HCT116 (cell line): ENCODE results near the gene ARHGAP10. TPM values are rescaled to one million over a fixed set of nuclear protein-coding genes. Genes with fewer than 3 reads are reported as not detected.
A peak's percentile ranks its signal among the peaks of the same experiment; 100 is the strongest.

Experiments
- ATAC-seq: fragments of 200-7000 bp; cut with Tn5 transposase; 2 replicates; pipeline ENCODE4 v1.9.1; 2020; ENCODE audit warnings: mild to moderate bottlenecking, moderate library complexity
- BruUV-seq: library from RNA; stranded (reverse); fragments of 400-500 nt; replicated peaks from 2 replicates; lab custom pipeline; 2021; lab: Mats Ljungman, UMichigan
- CTCF ChIA-PET: fragments of 300-600 bp; sonication (Branson Sonifier 250); formaldehyde crosslinking; loops from one replicate; lab custom pipeline; 2021; ENCODE audit warnings: antibody characterized with exemption; lab: Charles Lee
- POLR2A ChIA-PET: fragments of 300-600, 350-600 bp; sonication (Branson Sonifier 250); formaldehyde crosslinking; loops from one replicate; lab custom pipeline; 2021; ENCODE audit warnings: antibody characterized with exemption; lab: Charles Lee
- RAD21 ChIA-PET, 2 experiments: fragments of 300-600 bp; sonication (Branson Sonifier 250); formaldehyde crosslinking; loops; one replicate each; lab custom pipeline; 2023; ENCODE audit warnings: low total read pairs in 2 of 2; ENCODE audit not compliant: uncharacterized antibody in 2 of 2, unreplicated experiment in 2 of 2, low non-redundant PET in 1 of 2; lab: Charles Lee
- DNase-seq: peaks from one replicate; pipeline ENCODE4 v3.0.0-alpha.2; 2010; ENCODE audit warnings: low read depth, low spot score
- H2AFZ ChIP-seq: fragments of 200-600 bp; shearing (Covaris generic), sonication (generic); 2 replicates; pipeline ENCODE4 v1.6.1; 2017; ENCODE audit warnings: low read depth, mixed run types, mixed read lengths, antibody characterized with exemption, low read length; ENCODE audit not compliant: poor library complexity, severe bottlenecking
- H3K27ac ChIP-seq: 2 replicates; pipeline ENCODE4 v1.5.1; 2012; ENCODE audit warnings: low read depth, low read length
- H3K27me3 ChIP-seq: fragments of 200-600 bp; sonication (generic); 2 replicates; pipeline ENCODE4 v1.6.1; 2016; ENCODE audit warnings: mixed run types, low read length, mixed read lengths; ENCODE audit not compliant: insufficient read depth
- H3K36me3 ChIP-seq, 2 experiments: fragments of 200-500 bp in 1 of 2; fragments of 200-600 bp in 1 of 2; sonication (Bioruptor generic) in 1 of 2; sonication (generic) in 1 of 2; 2 replicates each; pipeline versions ENCODE4 v1.5.1 to v1.6.1; 2014 to 2016; ENCODE audit warnings: low read length in 2 of 2, inconsistent platforms in 1 of 2, mixed read lengths in 1 of 2, mixed run types in 1 of 2; ENCODE audit not compliant: insufficient read depth in 2 of 2, control insufficient read depth in 1 of 2
- H3K4me1 ChIP-seq, 2 experiments: fragments of 200-600 bp in 1 of 2; sonication (generic) in 1 of 2; 2 replicates each; pipeline versions ENCODE4 v1.5.1 to v1.6.1; 2012 to 2017; ENCODE audit warnings: low read length in 2 of 2, inconsistent platforms in 1 of 2, mild to moderate bottlenecking in 1 of 2, mixed read lengths in 1 of 2, mixed run types in 1 of 2, moderate library complexity in 1 of 2; ENCODE audit not compliant: insufficient read depth in 2 of 2, control insufficient read depth in 1 of 2
- H3K4me2 ChIP-seq: fragments of 200-600 bp; sonication (generic); 2 replicates; pipeline ENCODE4 v1.6.1; 2017; ENCODE audit warnings: mixed run types, low read length, mixed read lengths
- H3K4me3 ChIP-seq, 2 experiments: fragments of 200-600 bp in 1 of 2; sonication (generic) in 1 of 2; replicated peaks in 1 of 2; 2 replicates each; pipeline ENCODE4 v1.5.1; 2011 to 2016; ENCODE audit warnings: low read length in 2 of 2, control low read depth in 1 of 2, low read depth in 1 of 2, mild to moderate bottlenecking in 1 of 2, mixed read lengths in 1 of 2, mixed run types in 1 of 2
- H3K79me2 ChIP-seq: fragments of 200-600 bp; sonication (generic); 2 replicates; pipeline ENCODE4 v1.6.1; 2017; ENCODE audit warnings: mild to moderate bottlenecking, mixed run types, low read length, moderate library complexity, mixed read lengths; ENCODE audit not compliant: insufficient read depth
- H3K9ac ChIP-seq: fragments of 200-600 bp; sonication (generic); 2 replicates; pipeline ENCODE4 v1.6.1; 2016; ENCODE audit warnings: low read length, mixed read lengths
- H3K9me2 ChIP-seq: fragments of 200-600 bp; sonication (generic), shearing (Covaris generic); 2 replicates; pipeline ENCODE4 v1.6.1; 2017; ENCODE audit warnings: mixed run types, mild to moderate bottlenecking, moderate library complexity; ENCODE audit not compliant: insufficient read depth
- H3K9me3 ChIP-seq, 2 experiments: fragments of 200-500 bp in 1 of 2; fragments of 200-600 bp in 1 of 2; sonication (Bioruptor generic) in 1 of 2; sonication (generic) in 1 of 2; 2 replicates each; pipeline ENCODE4 v1.6.1; 2014 to 2017; ENCODE audit warnings: low read length in 2 of 2, mixed read lengths in 2 of 2, inconsistent platforms in 1 of 2, low read depth in 1 of 2, mild to moderate bottlenecking in 1 of 2, mixed run types in 1 of 2, moderate library complexity in 1 of 2; ENCODE audit not compliant: control insufficient read depth in 1 of 2, insufficient read depth in 1 of 2
- H4K20me1 ChIP-seq: fragments of 200-600 bp; sonication (generic), shearing (Covaris generic); 2 replicates; pipeline ENCODE4 v1.6.1; 2017; ENCODE audit warnings: mixed run types, mild to moderate bottlenecking, moderate library complexity; ENCODE audit not compliant: insufficient read depth
- CEBPB ChIP-seq: IDR thresholded peaks from 2 replicates; pipeline ENCODE4 v1.6.1; 2012; ENCODE audit warnings: low read depth
- EGR1 ChIP-seq: IDR thresholded peaks from 2 replicates; pipeline ENCODE4 v1.6.1; 2012; ENCODE audit warnings: low read depth
- ELF1 ChIP-seq: IDR thresholded peaks from 2 replicates; pipeline ENCODE4 v1.6.1; 2012; ENCODE audit warnings: low read depth, borderline replicate concordance
- EZH2phosphoT487 ChIP-seq: fragments of 200-600 bp; IDR thresholded peaks from 2 replicates; pipeline ENCODE4 v1.6.1; 2018; ENCODE audit warnings: antibody characterized with exemption, borderline replicate concordance
- MAX ChIP-seq: IDR thresholded peaks from 2 replicates; pipeline ENCODE4 v1.6.1; 2012
- POLR2A ChIP-seq: IDR thresholded peaks from 2 replicates; pipeline ENCODE4 v1.7.0; 2011; ENCODE audit warnings: borderline replicate concordance; ENCODE audit not compliant: insufficient read depth, insufficient read length; ENCODE audit errors: extremely low read depth
- RAD21 ChIP-seq: IDR thresholded peaks from 2 replicates; pipeline ENCODE4 v1.6.1; 2012; ENCODE audit warnings: low read depth, mild to moderate bottlenecking
- SIN3A ChIP-seq: IDR thresholded peaks from 2 replicates; pipeline ENCODE4 v1.6.1; 2012; ENCODE audit warnings: low read depth
- SP1 ChIP-seq: IDR thresholded peaks from 2 replicates; pipeline ENCODE4 v1.6.1; 2012; ENCODE audit warnings: low read depth
- TCF7L2 ChIP-seq: IDR thresholded peaks from 2 replicates; pipeline ENCODE4 v1.7.0; 2011; ENCODE audit warnings: borderline replicate concordance, inconsistent platforms; ENCODE audit not compliant: insufficient read depth, insufficient read length; ENCODE audit errors: extremely low read depth
- YY1 ChIP-seq: IDR thresholded peaks from 2 replicates; pipeline ENCODE4 v1.6.1; 2011; ENCODE audit warnings: low read length, low read depth, moderate library complexity, mild to moderate bottlenecking; ENCODE audit not compliant: insufficient replicate concordance; ENCODE audit errors: extremely low read depth
- ZBTB33 ChIP-seq: IDR thresholded peaks from 2 replicates; pipeline ENCODE4 v1.6.1; 2011; ENCODE audit warnings: mild to moderate bottlenecking, low read length, moderate library complexity; ENCODE audit not compliant: insufficient replicate concordance; ENCODE audit errors: extremely low read depth
- ZFX ChIP-seq: fragments of 450-650 bp; IDR thresholded peaks from 2 replicates; pipeline ENCODE4 v1.6.1; 2017
- ZNF274 ChIP-seq: fragments of 200-500 bp; sonication (Bioruptor generic); IDR thresholded peaks from 2 replicates; pipeline ENCODE4 v1.6.1; 2014; ENCODE audit warnings: mild to moderate bottlenecking, low read depth, low read length, inconsistent platforms
- intact Hi-C: fragments of 100-400 bp; cut with micrococcal nuclease; formaldehyde crosslinking; loops from 2 replicates; pipeline ENCODE4 v1.10.0; 2022
- total RNA-seq: library from RNA; stranded (reverse); gene quantifications from one replicate; pipeline ENCODE4 v1.2.1, GENCODE V29; 2021; ENCODE audit not compliant: unreplicated experiment
- TF ChIP-seq, protein P1 (sequence below), 3 experiments: fragments of 200-600 bp in 1 of 3; sonication (generic) in 1 of 3; IDR thresholded peaks in 2 of 3; conservative IDR thresholded peaks in 1 of 3; 2 replicates each; pipeline ENCODE4 v1.5.1; 2012 to 2017; ENCODE audit warnings: low read depth in 2 of 3, low read length in 2 of 3, antibody characterized with exemption in 1 of 3, borderline replicate concordance in 1 of 3, control low read depth in 1 of 3, mild to moderate bottlenecking in 1 of 3, mixed read lengths in 1 of 3, mixed run types in 1 of 3, moderate library complexity in 1 of 3; ENCODE audit not compliant: insufficient read depth in 1 of 3
- TF ChIP-seq, protein P2 (sequence below): IDR thresholded peaks from 2 replicates; pipeline ENCODE4 v1.6.1; 2012

ARHGAP10 gene
- total RNA-seq, 1 experiment from 2014 or later: 24.7 TPM

DNA sequence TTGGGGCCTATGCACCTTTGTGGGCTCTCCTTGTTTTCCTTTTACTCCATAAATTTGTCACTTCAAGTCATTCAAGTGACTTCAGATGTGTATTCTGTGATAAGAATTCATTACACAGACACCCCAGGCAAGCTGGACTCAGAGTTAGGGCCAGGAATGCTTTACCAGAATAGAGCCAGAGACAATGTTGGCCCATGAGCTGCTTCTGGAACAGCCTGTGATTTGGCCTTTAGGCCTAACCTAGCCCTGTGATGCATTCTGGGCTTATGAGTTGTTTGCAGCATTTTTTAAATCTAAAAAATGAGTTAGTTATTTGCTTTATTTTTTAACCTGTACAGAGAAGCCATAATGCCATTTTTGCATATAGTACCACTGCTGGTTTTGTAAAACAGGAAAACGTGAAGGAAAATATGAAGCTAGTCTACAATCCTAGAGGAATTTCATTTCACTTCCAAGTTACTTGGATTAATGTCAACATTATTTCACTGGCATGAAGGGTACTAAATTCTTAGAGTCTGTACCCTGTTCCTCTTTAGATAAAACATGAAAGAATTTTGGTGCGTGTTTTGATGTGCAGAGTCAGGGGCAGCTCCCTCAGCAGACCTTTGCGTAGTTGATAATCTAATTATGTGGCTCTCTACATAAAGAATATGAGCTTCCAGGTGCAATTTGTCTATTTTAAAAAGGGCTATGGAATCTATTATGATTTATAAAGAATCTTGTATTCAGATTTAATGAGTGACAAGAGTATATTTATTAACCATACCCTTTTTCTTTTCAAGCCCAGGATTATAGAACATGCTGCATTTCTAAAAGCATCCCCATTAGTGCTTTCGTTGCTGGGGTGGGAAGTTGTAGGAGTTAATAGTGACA lies 84.7 kb downstream of the ARHGAP10 start (continued):
- TF ChIP-seq, protein P1, sequence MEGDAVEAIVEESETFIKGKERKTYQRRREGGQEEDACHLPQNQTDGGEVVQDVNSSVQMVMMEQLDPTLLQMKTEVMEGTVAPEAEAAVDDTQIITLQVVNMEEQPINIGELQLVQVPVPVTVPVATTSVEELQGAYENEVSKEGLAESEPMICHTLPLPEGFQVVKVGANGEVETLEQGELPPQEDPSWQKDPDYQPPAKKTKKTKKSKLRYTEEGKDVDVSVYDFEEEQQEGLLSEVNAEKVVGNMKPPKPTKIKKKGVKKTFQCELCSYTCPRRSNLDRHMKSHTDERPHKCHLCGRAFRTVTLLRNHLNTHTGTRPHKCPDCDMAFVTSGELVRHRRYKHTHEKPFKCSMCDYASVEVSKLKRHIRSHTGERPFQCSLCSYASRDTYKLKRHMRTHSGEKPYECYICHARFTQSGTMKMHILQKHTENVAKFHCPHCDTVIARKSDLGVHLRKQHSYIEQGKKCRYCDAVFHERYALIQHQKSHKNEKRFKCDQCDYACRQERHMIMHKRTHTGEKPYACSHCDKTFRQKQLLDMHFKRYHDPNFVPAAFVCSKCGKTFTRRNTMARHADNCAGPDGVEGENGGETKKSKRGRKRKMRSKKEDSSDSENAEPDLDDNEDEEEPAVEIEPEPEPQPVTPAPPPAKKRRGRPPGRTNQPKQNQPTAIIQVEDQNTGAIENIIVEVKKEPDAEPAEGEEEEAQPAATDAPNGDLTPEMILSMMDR (IDR thresholded peaks at IDR 0.05 in 2 of 3, conservative IDR thresholded peaks at IDR 0.05 in 1 of 3; ENCODE audit: borderline replicate concordance in 1 of 3, insufficient read depth in 1 of 3, low read depth in 2 of 3, low read length in 2 of 3): no peak
- TF ChIP-seq YY1 (no peak), ZFX (no peak)

GRCh38 chr4:147820975-147821374 lies 89.1 kb downstream of the ARHGAP10 start:
- Histone ChIP-seq H4K20me1 (no peaks in the 10 kb centered on the region), H3K79me2 (peaks cover 28% of the 10 kb centered on the region), H3K9ac (no peak overlapping the region), H3K4me1 (peaks cover 20 to 31% of the 10 kb centered on the region in 2 experiments; a peak in 3 of 4 replicates), H3K27ac (no peak overlapping the region), H3K36me3 (no peaks in the 10 kb centered on the region; a peak in 1 of 4 replicates), H3K9me3 (no peaks in the 10 kb centered on the region), H3K4me3 (no peak overlapping the region), H3K27me3 (no peaks in the 10 kb centered on the region), H3K9me2 (no peaks in the 10 kb centered on the region), H2AFZ (no peak overlapping the region), H3K4me2 (peak overlapping the region; percentile 25; the same call in 1 of the 2 replicates)
- RAD21 ChIA-PET: no interaction called here
- intact Hi-C loops: no loop called here
- CTCF ChIA-PET: no interaction called here
- DNase-seq (no peak), ATAC-seq (peak; percentile 53; the same call in 1 of the 2 replicates)
- no TSS peak for BruUV-seq
- POLR2A ChIA-PET: no interaction called here
- TF ChIP-seq ZBTB33 (no peak), YY1 (no peak), ZFX (no peak), ZNF274 (no peak), SP1 (no peak), EGR1 (no peak), ELF1 (no peak), POLR2A (no peak), CEBPB (no peak), SIN3A (no peak), MAX (no peak), TCF7L2 (no peak), EZH2phosphoT487 (no peak), RAD21 (no peak)
- TF ChIP-seq, protein P2, sequence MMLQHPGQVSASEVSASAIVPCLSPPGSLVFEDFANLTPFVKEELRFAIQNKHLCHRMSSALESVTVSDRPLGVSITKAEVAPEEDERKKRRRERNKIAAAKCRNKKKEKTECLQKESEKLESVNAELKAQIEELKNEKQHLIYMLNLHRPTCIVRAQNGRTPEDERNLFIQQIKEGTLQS: no peak
- TF ChIP-seq, protein P1 (IDR thresholded peaks at IDR 0.05 in 2 of 3, conservative IDR thresholded peaks at IDR 0.05 in 1 of 3; ENCODE audit: borderline replicate concordance in 1 of 3, insufficient read depth in 1 of 3, low read depth in 2 of 3, low read length in 2 of 3): no peak
